H1 (cell line): Measurements from ENCODE around the gene ZCCHC3. TPM values are rescaled to one million over a fixed set of nuclear protein-coding genes. Genes with fewer than 3 reads are reported as not detected.

Experiments used
- HDAC6 ChIP-seq: IDR thresholded peaks from one replicate; pipeline ENCODE4 v1.7.1; 2012; ENCODE audit warnings: low read depth, mild to moderate bottlenecking, inconsistent platforms, low read length, moderate library complexity
- KDM1A ChIP-seq: fragments of 200-600, 300-600 bp; sonication (generic); IDR thresholded peaks from 2 replicates; pipeline ENCODE4 v1.7.1; 2016; ENCODE audit warnings: mild to moderate bottlenecking, low read length, borderline replicate concordance
- RAD21 ChIP-seq, 2 experiments: IDR thresholded peaks in 1 of 2; conservative IDR thresholded peaks in 1 of 2; 2 replicates each; pipeline ENCODE4 v1.6.1; 2011; ENCODE audit warnings: low read depth in 2 of 2, low read length in 2 of 2, improper control_type of control experiment in 1 of 2, inconsistent platforms in 1 of 2, mild to moderate bottlenecking in 1 of 2, moderate library complexity in 1 of 2
- RFX5 ChIP-seq: IDR thresholded peaks from 2 replicates; pipeline ENCODE4 v1.6.1; 2011; ENCODE audit warnings: low read depth, low read length, improper control_type of control experiment, borderline replicate concordance
- SIX5 ChIP-seq: IDR thresholded peaks from 2 replicates; pipeline ENCODE4 v1.6.1; 2011; ENCODE audit warnings: mild to moderate bottlenecking, low read depth, low read length
- TAF1 ChIP-seq: IDR thresholded peaks from 2 replicates; pipeline ENCODE4 v1.6.1; 2011; ENCODE audit warnings: mild to moderate bottlenecking, low read depth, low read length
- polyA plus RNA-seq, 7 experiments: library from polyadenylated mRNA; depleted of rRNA in 3 of 7; stranded (reverse) in 5 of 7; unstranded in 2 of 7; fragments of >200 nt in 5 of 7; fragments of 200-250 nt in 2 of 7; gene quantifications; 1 replicate in 5 of 7; 2 replicates in 1 of 7; 4 replicates in 1 of 7; pipeline versions ENCODE4 v1.2.1 to v1.2.3, GENCODE V29; 2011 to 2013; ENCODE audit warnings: missing spikeins in 2 of 7, mixed read lengths in 2 of 7
- total RNA-seq: library from RNA; stranded (reverse); fragmentation: NEBNext Ultra II Directional; extraction: Animal tissue kit (Norgen Biotek cat#: 25700); gene quantifications from 2 replicates; pipeline ENCODE4 v1.2.1, GENCODE V29; 2021
- TF ChIP-seq, protein P1 (sequence below): fragments of 300-600 bp; sonication (generic); IDR thresholded peaks from 2 replicates; pipeline ENCODE4 v1.7.1; 2012; ENCODE audit warnings: low read length, moderate library complexity, mild to moderate bottlenecking, inconsistent platforms; ENCODE audit not compliant: insufficient replicate concordance

The ZCCHC3 gene
- total and polyA plus RNA-seq, 2 of the 8 experiments (the other 6 are each of a cell fraction or from before 2014, with no cell fraction given): 33.7 to 52.4 TPM

DNA sequence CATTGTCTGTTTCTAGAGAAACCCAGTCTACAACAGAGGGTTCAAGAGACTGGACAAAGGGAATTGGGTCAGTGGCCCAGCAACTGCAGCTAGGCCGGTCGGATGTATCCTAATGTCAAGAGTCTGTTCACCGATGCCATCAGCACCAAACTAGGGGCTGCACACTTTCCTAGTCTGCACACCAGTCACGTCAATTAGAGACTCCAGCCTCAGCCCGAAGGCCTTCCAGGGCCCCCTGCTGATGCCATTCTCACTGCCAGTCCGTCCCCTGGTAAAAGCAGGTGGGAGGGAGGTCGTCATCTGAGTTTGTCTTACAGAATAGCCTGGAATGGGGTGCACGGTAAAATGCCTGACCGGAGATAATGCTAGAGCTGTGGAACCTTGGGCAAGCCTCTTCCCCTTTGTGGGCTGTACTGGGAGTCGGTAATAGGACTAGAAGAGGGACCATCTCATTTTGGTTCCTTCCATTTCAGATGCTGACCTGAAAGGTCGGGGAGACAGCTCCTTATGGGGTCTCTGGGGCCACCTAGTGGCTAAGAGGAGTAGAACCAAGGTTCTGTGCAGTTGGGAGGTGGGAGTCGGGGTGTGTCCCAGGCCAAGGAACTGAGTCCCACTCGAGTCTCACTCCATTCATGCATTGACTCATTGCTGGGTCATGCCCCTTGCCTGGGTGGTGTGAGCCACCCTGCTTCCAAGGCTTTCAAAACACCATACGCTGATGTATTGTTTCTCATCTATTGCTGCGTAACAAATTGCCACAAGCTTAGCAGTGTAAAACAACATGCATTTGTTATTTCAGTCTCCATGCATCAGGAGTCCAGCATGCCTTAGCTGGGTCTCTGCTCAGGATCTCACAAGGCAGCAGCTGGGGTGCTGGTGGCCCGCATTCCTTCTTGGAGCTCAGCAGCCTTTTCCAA, 33.1 kb downstream of the ZCCHC3 start (continued):
- TF ChIP-seq, protein P1, sequence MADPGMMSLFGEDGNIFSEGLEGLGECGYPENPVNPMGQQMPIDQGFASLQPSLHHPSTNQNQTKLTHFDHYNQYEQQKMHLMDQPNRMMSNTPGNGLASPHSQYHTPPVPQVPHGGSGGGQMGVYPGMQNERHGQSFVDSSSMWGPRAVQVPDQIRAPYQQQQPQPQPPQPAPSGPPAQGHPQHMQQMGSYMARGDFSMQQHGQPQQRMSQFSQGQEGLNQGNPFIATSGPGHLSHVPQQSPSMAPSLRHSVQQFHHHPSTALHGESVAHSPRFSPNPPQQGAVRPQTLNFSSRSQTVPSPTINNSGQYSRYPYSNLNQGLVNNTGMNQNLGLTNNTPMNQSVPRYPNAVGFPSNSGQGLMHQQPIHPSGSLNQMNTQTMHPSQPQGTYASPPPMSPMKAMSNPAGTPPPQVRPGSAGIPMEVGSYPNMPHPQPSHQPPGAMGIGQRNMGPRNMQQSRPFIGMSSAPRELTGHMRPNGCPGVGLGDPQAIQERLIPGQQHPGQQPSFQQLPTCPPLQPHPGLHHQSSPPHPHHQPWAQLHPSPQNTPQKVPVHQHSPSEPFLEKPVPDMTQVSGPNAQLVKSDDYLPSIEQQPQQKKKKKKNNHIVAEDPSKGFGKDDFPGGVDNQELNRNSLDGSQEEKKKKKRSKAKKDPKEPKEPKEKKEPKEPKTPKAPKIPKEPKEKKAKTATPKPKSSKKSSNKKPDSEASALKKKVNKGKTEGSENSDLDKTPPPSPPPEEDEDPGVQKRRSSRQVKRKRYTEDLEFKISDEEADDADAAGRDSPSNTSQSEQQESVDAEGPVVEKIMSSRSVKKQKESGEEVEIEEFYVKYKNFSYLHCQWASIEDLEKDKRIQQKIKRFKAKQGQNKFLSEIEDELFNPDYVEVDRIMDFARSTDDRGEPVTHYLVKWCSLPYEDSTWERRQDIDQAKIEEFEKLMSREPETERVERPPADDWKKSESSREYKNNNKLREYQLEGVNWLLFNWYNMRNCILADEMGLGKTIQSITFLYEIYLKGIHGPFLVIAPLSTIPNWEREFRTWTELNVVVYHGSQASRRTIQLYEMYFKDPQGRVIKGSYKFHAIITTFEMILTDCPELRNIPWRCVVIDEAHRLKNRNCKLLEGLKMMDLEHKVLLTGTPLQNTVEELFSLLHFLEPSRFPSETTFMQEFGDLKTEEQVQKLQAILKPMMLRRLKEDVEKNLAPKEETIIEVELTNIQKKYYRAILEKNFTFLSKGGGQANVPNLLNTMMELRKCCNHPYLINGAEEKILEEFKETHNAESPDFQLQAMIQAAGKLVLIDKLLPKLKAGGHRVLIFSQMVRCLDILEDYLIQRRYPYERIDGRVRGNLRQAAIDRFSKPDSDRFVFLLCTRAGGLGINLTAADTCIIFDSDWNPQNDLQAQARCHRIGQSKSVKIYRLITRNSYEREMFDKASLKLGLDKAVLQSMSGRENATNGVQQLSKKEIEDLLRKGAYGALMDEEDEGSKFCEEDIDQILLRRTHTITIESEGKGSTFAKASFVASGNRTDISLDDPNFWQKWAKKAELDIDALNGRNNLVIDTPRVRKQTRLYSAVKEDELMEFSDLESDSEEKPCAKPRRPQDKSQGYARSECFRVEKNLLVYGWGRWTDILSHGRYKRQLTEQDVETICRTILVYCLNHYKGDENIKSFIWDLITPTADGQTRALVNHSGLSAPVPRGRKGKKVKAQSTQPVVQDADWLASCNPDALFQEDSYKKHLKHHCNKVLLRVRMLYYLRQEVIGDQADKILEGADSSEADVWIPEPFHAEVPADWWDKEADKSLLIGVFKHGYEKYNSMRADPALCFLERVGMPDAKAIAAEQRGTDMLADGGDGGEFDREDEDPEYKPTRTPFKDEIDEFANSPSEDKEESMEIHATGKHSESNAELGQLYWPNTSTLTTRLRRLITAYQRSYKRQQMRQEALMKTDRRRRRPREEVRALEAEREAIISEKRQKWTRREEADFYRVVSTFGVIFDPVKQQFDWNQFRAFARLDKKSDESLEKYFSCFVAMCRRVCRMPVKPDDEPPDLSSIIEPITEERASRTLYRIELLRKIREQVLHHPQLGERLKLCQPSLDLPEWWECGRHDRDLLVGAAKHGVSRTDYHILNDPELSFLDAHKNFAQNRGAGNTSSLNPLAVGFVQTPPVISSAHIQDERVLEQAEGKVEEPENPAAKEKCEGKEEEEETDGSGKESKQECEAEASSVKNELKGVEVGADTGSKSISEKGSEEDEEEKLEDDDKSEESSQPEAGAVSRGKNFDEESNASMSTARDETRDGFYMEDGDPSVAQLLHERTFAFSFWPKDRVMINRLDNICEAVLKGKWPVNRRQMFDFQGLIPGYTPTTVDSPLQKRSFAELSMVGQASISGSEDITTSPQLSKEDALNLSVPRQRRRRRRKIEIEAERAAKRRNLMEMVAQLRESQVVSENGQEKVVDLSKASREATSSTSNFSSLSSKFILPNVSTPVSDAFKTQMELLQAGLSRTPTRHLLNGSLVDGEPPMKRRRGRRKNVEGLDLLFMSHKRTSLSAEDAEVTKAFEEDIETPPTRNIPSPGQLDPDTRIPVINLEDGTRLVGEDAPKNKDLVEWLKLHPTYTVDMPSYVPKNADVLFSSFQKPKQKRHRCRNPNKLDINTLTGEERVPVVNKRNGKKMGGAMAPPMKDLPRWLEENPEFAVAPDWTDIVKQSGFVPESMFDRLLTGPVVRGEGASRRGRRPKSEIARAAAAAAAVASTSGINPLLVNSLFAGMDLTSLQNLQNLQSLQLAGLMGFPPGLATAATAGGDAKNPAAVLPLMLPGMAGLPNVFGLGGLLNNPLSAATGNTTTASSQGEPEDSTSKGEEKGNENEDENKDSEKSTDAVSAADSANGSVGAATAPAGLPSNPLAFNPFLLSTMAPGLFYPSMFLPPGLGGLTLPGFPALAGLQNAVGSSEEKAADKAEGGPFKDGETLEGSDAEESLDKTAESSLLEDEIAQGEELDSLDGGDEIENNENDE: no peak
- TF ChIP-seq SIX5 (no peak), HDAC6 (no peak), RFX5 (no peak), RAD21 (IDR thresholded peaks at IDR 0.05 in 1 of 2, conservative IDR thresholded peaks at IDR 0.05 in 1 of 2; ENCODE audit: low read depth in 2 of 2, low read length in 2 of 2) (peak; percentile 87 to 94), KDM1A (no peak), TAF1 (0 out of 2 replicates have a peak, but pooled peaks have one; percentile 14)
